GM12865 (cell line): ENCODE data around the gene GRIN2A.

Source experiments
- DNase-seq: peaks from one replicate; pipeline ENCODE4 v3.0.0; 2010; ENCODE audit warnings: low read depth
- H3K4me3 ChIP-seq: 2 replicates; pipeline ENCODE4 v1.5.1; 2011; ENCODE audit warnings: mild to moderate bottlenecking, low read depth, low read length, control low read depth
- CTCF ChIP-seq: IDR thresholded peaks from 2 replicates; pipeline ENCODE4 v1.5.1; 2011; ENCODE audit warnings: low read length, control low read depth, low read depth, inconsistent platforms; ENCODE audit not compliant: insufficient read depth; ENCODE audit errors: missing control alignments

The GRIN2A gene

GRCh38 chr16:9860876-9861275 is 321.4 kb downstream of the GRIN2A start:
- DNase-seq, result no peak
- no peak overlapping the region for H3K4me3 ChIP-seq
- TF ChIP-seq CTCF, result no peak

GRCh38 chr16:9859701-9860327 is 322.4 kb downstream of the GRIN2A start:
- no peak for DNase-seq
- TF ChIP-seq CTCF, result no peak
- H3K4me3 ChIP-seq, result no peak overlapping the region

GRCh38 chr16:9854675-9855074 is 327.6 kb downstream of the GRIN2A start:
- no peak for DNase-seq
- no peak overlapping the region for H3K4me3 ChIP-seq
- no peak for TF ChIP-seq CTCF

- no peak overlapping the region for H3K4me3 ChIP-seq
- TF ChIP-seq CTCF, result no peak
- DNase-seq, result no peak
Measured at GRCh38 chr16:9852003-9852402, 330.2 kb downstream of the GRIN2A start.

GRCh38 chr16:9850817-9851216 is 331.4 kb downstream of the GRIN2A start:
- TF ChIP-seq CTCF, result no peak
- DNase-seq, result no peak
- no peak overlapping the region for H3K4me3 ChIP-seq

- TF ChIP-seq CTCF, result no peak
- no peak overlapping the region for H3K4me3 ChIP-seq
- no peak for DNase-seq
Measured at GRCh38 chr16:9849697-9850245, 332.5 kb downstream of the GRIN2A start.

GRCh38 chr16:9847146-9847545 is 335.1 kb downstream of the GRIN2A start:
- TF ChIP-seq CTCF, result no peak
- DNase-seq, result no peak

More at GRCh38 chr16:9847146-9847545, 335.1 kb downstream of the GRIN2A start:
- no peak overlapping the region for H3K4me3 ChIP-seq
